Right hindlimb (tissue), 1 donor: ENCODE data around the gene SLC2A4.

Experiments
- DNase-seq: peaks from one replicate; pipeline ENCODE4 v3.0.0-alpha.2; 2018

The SLC2A4 gene

GRCh38 chr17:7307686-7308624, 26.4 kb downstream of the SLC2A4 start:
- DNase-seq, result no peak

- DNase-seq, result peak; percentile 83
These were observed 27.3 kb downstream of the SLC2A4 start for GRCh38 chr17:7308625-7309433.

GRCh38 chr17:7309628-7310027, 28.1 kb downstream of the SLC2A4 start:
- no peak for DNase-seq

- no peak for DNase-seq
These were observed 29.7 kb downstream of the SLC2A4 start for GRCh38 chr17:7311110-7311705.

- DNase-seq, result no peak
These were observed 31.0 kb downstream of the SLC2A4 start for GRCh38 chr17:7312432-7313087.

- DNase-seq, result no peak
These were observed 31.8 kb downstream of the SLC2A4 start for GRCh38 chr17:7313088-7313889.

- DNase-seq, result no peak
These were observed 32.6 kb downstream of the SLC2A4 start for GRCh38 chr17:7313890-7314718.

GRCh38 chr17:7314719-7315569, 33.4 kb downstream of the SLC2A4 start, which contains the start of gene GPS2:
Gene GPS2, minus strand, starts transcription at chr17:7315360. Its CDS starts 308 bp downstream, at chr17:7315052.
- peak; percentile 94 for DNase-seq

- no peak for DNase-seq
These were observed 34.2 kb downstream of the SLC2A4 start for GRCh38 chr17:7315570-7316235.

GRCh38 chr17:7317161-7317803, 35.8 kb downstream of the SLC2A4 start:
- DNase-seq, result no peak

GRCh38 chr17:7318121-7318860, 36.8 kb downstream of the SLC2A4 start:
- DNase-seq, result no peak

GRCh38 chr17:7321466-7321865, 39.9 kb downstream of the SLC2A4 start:
- DNase-seq, result no peak

GRCh38 chr17:7322520-7323194, 41.1 kb downstream of the SLC2A4 start:
- no peak for DNase-seq

- DNase-seq, result no peak
These were observed 42.4 kb downstream of the SLC2A4 start for GRCh38 chr17:7323731-7324437.

- no peak for DNase-seq
These were observed 42.9 kb downstream of the SLC2A4 start for GRCh38 chr17:7324438-7324779.

- DNase-seq, result no peak
These were observed 43.6 kb downstream of the SLC2A4 start for GRCh38 chr17:7325031-7325528.

- no peak for DNase-seq
These were observed 44.7 kb downstream of the SLC2A4 start for GRCh38 chr17:7326186-7326585.
